Hepatocyte (in vitro differentiated cells): ENCODE data around the gene ANO1. TPM values are rescaled to one million over a fixed set of nuclear protein-coding genes. Genes with fewer than 3 reads are reported as not detected.
A peak's percentile ranks its signal among the peaks of the same experiment; 100 is the strongest.

Experiments used
- DNase-seq: peaks from one replicate; pipeline ENCODE4 v3.0.0-alpha.2; 2016; ENCODE audit warnings: low spot score
- H2AFZ ChIP-seq: fragments of 200-600 bp; sonication (generic); 2 replicates; pipeline ENCODE4 v1.6.0; 2016; ENCODE audit warnings: antibody characterized with exemption, mild to moderate bottlenecking
- H3K27ac ChIP-seq: fragments of 200-600 bp; sonication (generic); 2 replicates; pipeline ENCODE4 v1.5.1; 2016; ENCODE audit warnings: mild to moderate bottlenecking
- H3K27me3 ChIP-seq: fragments of 200-600 bp; sonication (generic); 2 replicates; pipeline ENCODE4 v1.6.1; 2016
- H3K36me3 ChIP-seq: fragments of 200-600 bp; sonication (generic); replicated peaks from 2 replicates; pipeline ENCODE4 v1.5.1; 2016; ENCODE audit warnings: low read depth; ENCODE audit not compliant: insufficient read depth
- H3K4me1 ChIP-seq: fragments of 200-600 bp; sonication (generic); 2 replicates; pipeline ENCODE4 v1.5.1; 2016; ENCODE audit warnings: mild to moderate bottlenecking, moderate library complexity; ENCODE audit not compliant: insufficient read depth
- H3K4me2 ChIP-seq: fragments of 200-600 bp; sonication (generic); 2 replicates; pipeline ENCODE4 v1.6.0; 2016
- H3K4me3 ChIP-seq: fragments of 200-600 bp; sonication (generic); 2 replicates; pipeline ENCODE4 v1.5.1; 2016; ENCODE audit warnings: mild to moderate bottlenecking
- H3K79me2 ChIP-seq: fragments of 200-600 bp; sonication (generic); 2 replicates; pipeline ENCODE4 v1.6.0; 2017; ENCODE audit warnings: mild to moderate bottlenecking
- H3K9me2 ChIP-seq: fragments of 200-600 bp; sonication (generic); replicated peaks from 2 replicates; pipeline ENCODE4 v1.6.0; 2017; ENCODE audit warnings: mild to moderate bottlenecking; ENCODE audit not compliant: insufficient read depth
- H3K9me3 ChIP-seq: fragments of 200-600 bp; sonication (generic); 2 replicates; pipeline ENCODE4 v1.5.1; 2016; ENCODE audit warnings: low read depth, mild to moderate bottlenecking
- H4K20me1 ChIP-seq: fragments of 200-600 bp; sonication (generic); 2 replicates; pipeline ENCODE4 v1.6.0; 2016; ENCODE audit warnings: mild to moderate bottlenecking; ENCODE audit not compliant: insufficient read depth, poor library complexity, severe bottlenecking
- EZH2 ChIP-seq: fragments of 200-600 bp; sonication (generic); IDR thresholded peaks from 2 replicates; pipeline ENCODE4 v1.6.1; 2016; ENCODE audit warnings: antibody characterized with exemption, mild to moderate bottlenecking, borderline replicate concordance
- EZH2phosphoT487 ChIP-seq: fragments of 200-600 bp; sonication (generic); IDR thresholded peaks from one replicate; pipeline ENCODE4 v1.6.1; 2018; ENCODE audit warnings: antibody characterized with exemption, mild to moderate bottlenecking, low read depth, moderate library complexity; ENCODE audit not compliant: unreplicated experiment, severe bottlenecking
- WGBS: methylation state at CpG from one replicate; pipeline ENCODE4 v1.1.6; 2016; ENCODE audit warnings: low lambda C conversion rate; ENCODE audit errors: missing lambda C conversion rate; 5-methylcytosine and 5-hydroxymethylcytosine counted together
- polyA plus RNA-seq: library from polyadenylated mRNA; unstranded; fragments of >200 nt; fragmentation: Nextera tagmentation; extraction: Ambion mirVana; gene quantifications from 2 replicates; pipeline ENCODE4 v1.2.1, GENCODE V29; 2016
- total RNA-seq: library from RNA; depleted of rRNA; stranded (reverse); fragments of >200 nt; gene quantifications from 2 replicates; pipeline ENCODE4 v1.2.3, GENCODE V29; 2014
- TF ChIP-seq, protein P1 (sequence below): fragments of 200-600 bp; sonication (generic); IDR thresholded peaks from 2 replicates; pipeline ENCODE4 v1.5.1; 2016; ENCODE audit warnings: antibody characterized with exemption, mild to moderate bottlenecking; ENCODE audit not compliant: poor library complexity

Gene ANO1
- total and polyA plus RNA-seq, 2 experiments from 2014 or later = 6.2 to 12.1 TPM

- Histone ChIP-seq H4K20me1 (no peaks in the 10 kb centered on the region), H3K4me3 (no peak overlapping the region), H3K9me3 (no peaks in the 10 kb centered on the region), H3K4me2 (no peak overlapping the region), H3K4me1 (peaks cover 10% of the 10 kb centered on the region), H3K9me2 (no peaks in the 10 kb centered on the region), H3K36me3 (no peaks in the 10 kb centered on the region), H3K79me2 (no peaks in the 10 kb centered on the region), H3K27ac (no peak overlapping the region), H3K27me3 (peaks cover 7% of the 10 kb centered on the region), H2AFZ (no peak overlapping the region)
- TF ChIP-seq EZH2phosphoT487 (no peak), EZH2 (no peak)
- TF ChIP-seq, protein P1, sequence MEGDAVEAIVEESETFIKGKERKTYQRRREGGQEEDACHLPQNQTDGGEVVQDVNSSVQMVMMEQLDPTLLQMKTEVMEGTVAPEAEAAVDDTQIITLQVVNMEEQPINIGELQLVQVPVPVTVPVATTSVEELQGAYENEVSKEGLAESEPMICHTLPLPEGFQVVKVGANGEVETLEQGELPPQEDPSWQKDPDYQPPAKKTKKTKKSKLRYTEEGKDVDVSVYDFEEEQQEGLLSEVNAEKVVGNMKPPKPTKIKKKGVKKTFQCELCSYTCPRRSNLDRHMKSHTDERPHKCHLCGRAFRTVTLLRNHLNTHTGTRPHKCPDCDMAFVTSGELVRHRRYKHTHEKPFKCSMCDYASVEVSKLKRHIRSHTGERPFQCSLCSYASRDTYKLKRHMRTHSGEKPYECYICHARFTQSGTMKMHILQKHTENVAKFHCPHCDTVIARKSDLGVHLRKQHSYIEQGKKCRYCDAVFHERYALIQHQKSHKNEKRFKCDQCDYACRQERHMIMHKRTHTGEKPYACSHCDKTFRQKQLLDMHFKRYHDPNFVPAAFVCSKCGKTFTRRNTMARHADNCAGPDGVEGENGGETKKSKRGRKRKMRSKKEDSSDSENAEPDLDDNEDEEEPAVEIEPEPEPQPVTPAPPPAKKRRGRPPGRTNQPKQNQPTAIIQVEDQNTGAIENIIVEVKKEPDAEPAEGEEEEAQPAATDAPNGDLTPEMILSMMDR = no peak
- 90% methylated on average over 9 of the region's 13 CpGs for WGBS
- no peak for DNase-seq
Observed at GRCh38 chr11:70066628-70067027, 11.5 kb upstream of the ANO1 start.

DNA sequence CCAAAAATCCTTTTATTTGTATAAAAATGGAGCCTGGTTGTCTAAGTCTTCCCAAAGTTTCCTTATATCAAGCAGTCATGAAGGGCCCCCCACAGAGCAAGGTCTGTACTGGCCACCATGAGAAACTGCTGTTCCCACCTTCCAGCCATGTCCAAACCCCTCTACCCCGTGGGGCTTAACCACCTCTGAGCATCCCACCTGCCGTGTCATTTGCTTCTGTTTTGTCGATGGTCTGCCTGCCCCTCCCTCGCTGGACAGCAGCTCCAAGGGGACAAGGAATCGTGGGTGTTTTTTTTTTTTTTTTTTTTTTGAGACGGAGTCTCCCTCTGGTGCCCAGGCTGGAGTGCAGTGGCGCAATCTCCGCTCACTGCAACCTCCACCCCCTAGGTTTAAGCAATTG, 11.1 kb upstream of the ANO1 start:
- H2AFZ ChIP-seq = no peak overlapping the region
- no peaks in the 10 kb centered on the region for H3K9me2 ChIP-seq
- H3K9me3 ChIP-seq = no peaks in the 10 kb centered on the region
- H3K4me3 ChIP-seq = no peak overlapping the region
- no peaks in the 10 kb centered on the region for H3K36me3 ChIP-seq
- no peaks in the 10 kb centered on the region for H4K20me1 ChIP-seq
- no peak for TF ChIP-seq EZH2
- no peak for TF ChIP-seq EZH2phosphoT487
- TF ChIP-seq, protein P1 = no peak
- WGBS = 96% methylated on average over 8 of the region's 8 CpGs
- H3K27me3 ChIP-seq = peaks cover 8% of the 10 kb centered on the region
- H3K4me2 ChIP-seq = no peak overlapping the region
- DNase-seq = no peak
- H3K4me1 ChIP-seq = peaks cover 12% of the 10 kb centered on the region
- no peaks in the 10 kb centered on the region for H3K79me2 ChIP-seq
- no peak overlapping the region for H3K27ac ChIP-seq

DNA sequence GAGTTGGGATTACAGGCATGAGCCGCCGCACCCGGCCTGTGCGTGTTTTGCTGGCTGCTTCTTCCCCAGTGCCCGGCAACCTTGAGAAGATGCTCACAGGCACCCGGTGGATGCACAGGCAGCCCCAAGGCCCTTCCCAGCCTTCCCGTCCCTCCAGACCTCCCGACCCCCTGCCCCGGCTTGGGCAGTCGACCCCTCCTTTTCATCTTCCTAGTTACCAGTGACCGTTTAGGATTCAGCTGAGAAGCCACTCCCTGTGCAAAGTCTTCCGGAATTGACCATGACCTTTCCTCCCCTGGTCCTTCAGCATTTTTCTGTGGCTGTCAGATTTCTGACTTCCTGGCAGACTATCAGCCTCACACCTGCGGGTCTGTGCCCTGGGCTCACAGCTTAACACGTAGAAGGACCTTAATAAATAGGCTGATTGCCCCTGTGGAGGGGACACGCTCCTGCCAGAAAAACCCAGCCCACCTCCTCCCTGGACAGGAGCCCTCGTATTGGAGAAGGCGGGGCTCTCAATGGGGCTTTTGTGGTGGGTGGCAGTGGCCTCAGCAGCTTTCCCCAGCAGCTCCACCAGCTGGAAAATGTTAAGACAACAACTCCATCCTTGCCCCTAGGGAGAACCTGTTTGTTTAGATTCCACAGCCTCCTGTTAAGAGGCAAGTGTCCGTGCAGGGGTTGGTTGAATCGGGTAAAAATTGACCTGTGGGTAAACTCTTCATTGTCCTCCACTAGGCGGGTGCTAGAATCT, 10.4 kb upstream of the ANO1 start:
- no peaks in the 10 kb centered on the region for H3K79me2 ChIP-seq
- no peak overlapping the region for H3K4me3 ChIP-seq
- TF ChIP-seq EZH2 (no peak), EZH2phosphoT487 (no peak)
- H2AFZ ChIP-seq = no peak overlapping the region
- WGBS = 36% methylated on average over 20 of the region's 20 CpGs
- H3K4me1 ChIP-seq = peaks cover 18% of the 10 kb centered on the region
- H3K36me3 ChIP-seq = no peaks in the 10 kb centered on the region
- no peaks in the 10 kb centered on the region for H3K9me2 ChIP-seq
- H3K9me3 ChIP-seq = no peaks in the 10 kb centered on the region
- no peaks in the 10 kb centered on the region for H4K20me1 ChIP-seq
- peaks cover 15% of the 10 kb centered on the region for H3K27me3 ChIP-seq
- H3K4me2 ChIP-seq = peak overlapping the region; percentile 43
- peak; percentile 45 for DNase-seq
- peak overlapping the region; percentile 16 for H3K27ac ChIP-seq

GRCh38 chr11:70068345-70068744, 9.8 kb upstream of the ANO1 start:
- H3K9me3 ChIP-seq = no peaks in the 10 kb centered on the region

More at GRCh38 chr11:70068345-70068744, 9.8 kb upstream of the ANO1 start:
- H3K4me1 ChIP-seq = peaks cover 22% of the 10 kb centered on the region
- no peaks in the 10 kb centered on the region for H4K20me1 ChIP-seq
- H3K27ac ChIP-seq = no peak overlapping the region
- H3K4me2 ChIP-seq = peak overlapping the region; percentile 43
- peaks cover 21% of the 10 kb centered on the region for H3K27me3 ChIP-seq
- no peak overlapping the region for H3K4me3 ChIP-seq
- no peak overlapping the region for H2AFZ ChIP-seq
- no peak for DNase-seq
- 51% methylated on average over 6 of the region's 6 CpGs for WGBS
- H3K9me2 ChIP-seq = no peaks in the 10 kb centered on the region
- H3K79me2 ChIP-seq = no peaks in the 10 kb centered on the region
- H3K36me3 ChIP-seq = no peaks in the 10 kb centered on the region
- no peak for TF ChIP-seq EZH2phosphoT487
- TF ChIP-seq, protein P1 = no peak
